ENCODE data around the gene GSTA4.
"Not testable (repeated sequence)": the region's sequence is repeated elsewhere in the genome, so short reads cannot be mapped to it uniquely, and the experiment has no call there.

The GSTA4 gene

GRCh38 chr6:52995089-52995912 lies at the start of gene GSTA4:
Gene GSTA4 (minus strand): TSS chr6:52995284. CDS start chr6:52994243, 1,041 bp downstream.
- in situ Hi-C loops (cut with MboI; ENCODE audit: low sequenced_read_pairs): loop anchor here (10.0 kb wide), 1 partner anchor 110 kb away; no protein-coding TSS in a partner anchor
- not testable (repeated sequence) for H3K27me3 ChIP-seq (ENCODE audit: low read depth); H3K9me3 ChIP-seq; H3K36me3 ChIP-seq (replicated peaks)
- peak; percentile 96 to 97 for DNase-seq (ENCODE audit: low spot score in 2 of 2)
- H3K4me1 ChIP-seq: peaks cover 17% of the 10 kb centered on the region
- peak within 1 kb of the TSS; percentile 52 for H3K4me3 ChIP-seq

DNA sequence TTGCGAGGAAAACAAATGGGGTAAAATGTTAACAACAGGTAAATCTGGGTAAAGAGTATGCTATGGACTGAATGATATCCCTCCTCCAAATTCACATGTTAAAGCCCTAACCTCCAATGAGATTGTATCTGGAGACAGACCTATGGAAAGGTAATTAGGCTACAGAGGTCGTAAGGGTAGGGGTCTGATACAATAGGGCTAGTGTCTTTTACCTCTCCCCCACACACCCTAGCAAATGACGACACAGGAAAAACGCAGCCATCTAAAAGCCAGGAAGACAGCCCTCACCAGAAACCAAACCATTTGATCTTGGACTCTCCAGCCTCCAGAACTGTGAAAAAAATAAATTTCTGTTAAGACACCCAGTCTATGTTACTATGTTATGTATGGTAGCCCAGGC lies 49.5 kb upstream of the GSTA4 start:
- Histone ChIP-seq H3K4me1 (peaks cover 26% of the 10 kb centered on the region), H3K4me3 (no peak overlapping the region), H3K9me3 (no peaks in the 10 kb centered on the region), H3K27me3 (ENCODE audit: low read depth) (no peaks in the 10 kb centered on the region), H3K36me3 (replicated peaks) (peaks cover 14% of the 10 kb centered on the region)
- in situ Hi-C loops (cut with MboI; ENCODE audit: low sequenced_read_pairs): no loop called here
- DNase-seq (ENCODE audit: low spot score in 2 of 2): no peak

GRCh38 chr6:53044071-53044470 lies 49.0 kb upstream of the GSTA4 start:
- Histone ChIP-seq H3K9me3 (no peaks in the 10 kb centered on the region), H3K27me3 (ENCODE audit: low read depth) (no peaks in the 10 kb centered on the region), H3K4me3 (no peak overlapping the region), H3K36me3 (replicated peaks) (peaks cover 18% of the 10 kb centered on the region), H3K4me1 (peaks cover 22% of the 10 kb centered on the region)
- no peak for DNase-seq (ENCODE audit: low spot score in 2 of 2)
- in situ Hi-C loops (cut with MboI; ENCODE audit: low sequenced_read_pairs): no loop called here

DNA sequence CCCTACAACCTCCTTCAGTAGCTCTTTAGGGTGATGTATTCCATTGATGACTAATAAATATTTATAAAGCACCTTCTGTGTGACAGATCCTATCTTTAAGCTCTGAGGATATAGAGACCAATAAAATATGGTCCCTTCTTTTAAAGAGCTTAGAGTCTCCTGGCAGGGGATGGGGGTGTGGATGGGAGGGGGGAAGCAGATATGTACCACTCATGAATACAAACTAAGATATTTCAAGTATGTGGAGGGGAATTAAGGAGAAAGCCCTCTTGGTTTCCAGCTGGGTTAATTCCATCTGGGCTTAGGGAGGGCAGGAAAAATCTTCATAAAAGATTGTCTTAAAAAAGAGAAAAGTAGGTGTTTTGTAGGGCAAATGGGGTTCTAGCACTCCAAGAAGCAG lies 48.5 kb upstream of the GSTA4 start:
- in situ Hi-C loops (cut with MboI; ENCODE audit: low sequenced_read_pairs): no loop called here
- no peaks in the 10 kb centered on the region for H3K27me3 ChIP-seq (ENCODE audit: low read depth)
- peaks cover 17% of the 10 kb centered on the region for H3K4me1 ChIP-seq
- no peak for DNase-seq (ENCODE audit: low spot score in 2 of 2)
- no peaks in the 10 kb centered on the region for H3K9me3 ChIP-seq
- peaks cover 19% of the 10 kb centered on the region for H3K36me3 ChIP-seq (replicated peaks)
- no peak overlapping the region for H3K4me3 ChIP-seq

DNA sequence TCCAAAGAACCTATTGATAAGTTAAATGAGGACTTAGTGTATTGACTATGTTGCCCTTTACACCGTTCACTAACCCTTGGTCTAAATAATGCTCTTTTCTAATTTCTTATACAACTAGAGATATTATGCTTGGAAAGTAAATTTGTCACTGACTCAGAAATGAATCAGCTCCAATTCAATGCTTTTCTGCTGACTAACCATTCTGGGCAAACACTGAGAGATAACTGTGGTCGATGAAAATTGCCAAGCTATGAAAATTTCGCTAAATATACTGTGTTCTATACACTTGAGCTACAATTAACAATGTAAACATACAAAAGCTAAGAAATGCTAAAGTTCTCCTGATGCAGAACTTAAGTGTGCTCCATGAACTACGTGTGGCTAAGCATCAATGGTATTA lies 47.0 kb upstream of the GSTA4 start:
- H3K9me3 ChIP-seq: no peaks in the 10 kb centered on the region
- H3K4me3 ChIP-seq: no peak overlapping the region
- H3K4me1 ChIP-seq: peaks cover 11% of the 10 kb centered on the region
- no peaks in the 10 kb centered on the region for H3K27me3 ChIP-seq (ENCODE audit: low read depth)
- peaks cover 21% of the 10 kb centered on the region for H3K36me3 ChIP-seq (replicated peaks)
- in situ Hi-C loops (cut with MboI; ENCODE audit: low sequenced_read_pairs): no loop called here
- no peak for DNase-seq (ENCODE audit: low spot score in 2 of 2)

GRCh38 chr6:53041356-53041755 lies 46.3 kb upstream of the GSTA4 start:
- DNase-seq (ENCODE audit: low spot score in 2 of 2): peak in 1 of 2 experiments; percentile 18
- Histone ChIP-seq H3K27me3 (ENCODE audit: low read depth) (no peaks in the 10 kb centered on the region), H3K36me3 (replicated peaks) (peaks cover 21% of the 10 kb centered on the region), H3K9me3 (no peaks in the 10 kb centered on the region), H3K4me3 (no peak overlapping the region), H3K4me1 (peaks cover 11% of the 10 kb centered on the region)
- in situ Hi-C loops (cut with MboI; ENCODE audit: low sequenced_read_pairs): no loop called here

GRCh38 chr6:53038596-53038995 lies 43.5 kb upstream of the GSTA4 start:
- Histone ChIP-seq H3K9me3 (no peaks in the 10 kb centered on the region), H3K4me1 (peaks cover 11% of the 10 kb centered on the region), H3K36me3 (replicated peaks) (peaks cover 21% of the 10 kb centered on the region), H3K27me3 (ENCODE audit: low read depth) (no peaks in the 10 kb centered on the region), H3K4me3 (no peak overlapping the region)
- DNase-seq (ENCODE audit: low spot score in 2 of 2): no peak
- in situ Hi-C loops (cut with MboI; ENCODE audit: low sequenced_read_pairs): no loop called here

GRCh38 chr6:53038141-53038540 lies 43.1 kb upstream of the GSTA4 start:
- in situ Hi-C loops (cut with MboI; ENCODE audit: low sequenced_read_pairs): no loop called here
- peaks cover 21% of the 10 kb centered on the region for H3K36me3 ChIP-seq (replicated peaks)
- H3K9me3 ChIP-seq: no peaks in the 10 kb centered on the region
- no peaks in the 10 kb centered on the region for H3K27me3 ChIP-seq (ENCODE audit: low read depth)
- no peak overlapping the region for H3K4me3 ChIP-seq
- DNase-seq (ENCODE audit: low spot score in 2 of 2): no peak
- peaks cover 11% of the 10 kb centered on the region for H3K4me1 ChIP-seq

DNA sequence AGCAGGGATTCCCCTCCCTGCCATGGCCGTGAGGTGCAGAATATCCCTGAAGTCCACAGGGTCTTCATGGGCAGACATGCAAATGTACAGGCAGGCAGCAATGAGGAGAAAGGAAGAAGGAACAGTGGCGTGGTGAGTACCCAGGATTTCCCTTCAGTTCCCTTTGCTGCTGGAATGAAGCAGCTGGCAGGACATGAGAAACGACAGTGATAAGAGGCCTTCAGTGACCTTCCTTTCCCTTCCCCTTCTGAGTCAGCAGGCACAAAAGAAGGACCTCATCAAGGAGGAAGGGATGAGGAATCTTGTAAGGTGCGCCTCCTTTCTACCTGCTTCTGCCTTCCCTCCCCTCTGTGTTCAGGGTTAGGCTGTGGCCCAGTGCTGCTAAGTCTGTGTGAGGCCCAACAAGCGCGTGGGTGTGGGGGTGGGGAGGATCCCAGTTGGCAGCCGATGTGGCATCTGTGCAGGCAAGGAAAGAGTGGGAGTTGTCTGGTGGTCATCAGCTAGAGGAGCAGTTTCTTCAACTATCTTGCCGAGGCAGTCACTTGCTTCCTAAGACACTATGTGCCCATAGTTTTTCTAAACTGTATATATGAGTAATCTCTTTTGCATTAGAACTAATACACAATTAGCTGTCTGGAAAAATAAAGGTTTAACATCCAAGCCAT lies 40.6 kb upstream of the GSTA4 start:
- no peaks in the 10 kb centered on the region for H3K27me3 ChIP-seq (ENCODE audit: low read depth)
- no peaks in the 10 kb centered on the region for H3K9me3 ChIP-seq
- H3K4me1 ChIP-seq: no peaks in the 10 kb centered on the region
- H3K4me3 ChIP-seq: no peak overlapping the region
- in situ Hi-C loops (cut with MboI; ENCODE audit: low sequenced_read_pairs): no loop called here
- DNase-seq (ENCODE audit: low spot score in 2 of 2): no peak
- peaks cover 16% of the 10 kb centered on the region for H3K36me3 ChIP-seq (replicated peaks)

DNA sequence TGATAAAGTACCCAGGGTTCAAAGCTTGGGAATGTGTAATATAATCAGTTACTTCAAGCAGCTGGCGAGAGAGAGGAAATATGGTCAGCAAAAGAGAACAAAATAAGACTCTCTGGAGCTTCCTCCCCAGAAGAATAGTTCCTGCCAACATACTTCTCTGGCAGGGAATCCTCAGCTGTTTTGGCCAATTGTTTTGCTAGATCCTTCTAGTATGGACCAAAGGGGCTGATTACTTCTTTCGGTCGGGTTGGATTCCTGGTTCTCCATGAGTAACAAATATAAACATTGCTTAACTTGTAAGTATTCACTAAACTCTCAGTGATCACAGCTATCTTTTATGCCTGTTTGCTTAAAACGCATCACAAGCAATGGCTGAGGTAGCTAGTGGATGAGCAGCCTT lies 38.7 kb upstream of the GSTA4 start:
- peaks cover 11% of the 10 kb centered on the region for H3K36me3 ChIP-seq (replicated peaks)
- DNase-seq (ENCODE audit: low spot score in 2 of 2): no peak
- H3K4me1 ChIP-seq: no peaks in the 10 kb centered on the region
- no peaks in the 10 kb centered on the region for H3K27me3 ChIP-seq (ENCODE audit: low read depth)
- in situ Hi-C loops (cut with MboI; ENCODE audit: low sequenced_read_pairs): no loop called here
- H3K4me3 ChIP-seq: no peak overlapping the region
- no peaks in the 10 kb centered on the region for H3K9me3 ChIP-seq

GRCh38 chr6:53032849-53033248 lies 37.8 kb upstream of the GSTA4 start:
- DNase-seq (ENCODE audit: low spot score in 2 of 2): no peak
- Histone ChIP-seq H3K4me1 (no peaks in the 10 kb centered on the region), H3K27me3 (ENCODE audit: low read depth) (no peaks in the 10 kb centered on the region), H3K36me3 (replicated peaks) (peaks cover 8% of the 10 kb centered on the region), H3K9me3 (no peaks in the 10 kb centered on the region), H3K4me3 (no peak overlapping the region)
- in situ Hi-C loops (cut with MboI; ENCODE audit: low sequenced_read_pairs): no loop called here

- in situ Hi-C loops (cut with MboI; ENCODE audit: low sequenced_read_pairs): no loop called here
- Histone ChIP-seq H3K4me1 (no peaks in the 10 kb centered on the region), H3K4me3 (no peak overlapping the region), H3K27me3 (ENCODE audit: low read depth) (no peaks in the 10 kb centered on the region), H3K36me3 (replicated peaks) (peaks cover 8% of the 10 kb centered on the region), H3K9me3 (no peaks in the 10 kb centered on the region)
- no peak for DNase-seq (ENCODE audit: low spot score in 2 of 2)
These were observed 36.2 kb upstream of the GSTA4 start for GRCh38 chr6:53031281-53031680.

DNA sequence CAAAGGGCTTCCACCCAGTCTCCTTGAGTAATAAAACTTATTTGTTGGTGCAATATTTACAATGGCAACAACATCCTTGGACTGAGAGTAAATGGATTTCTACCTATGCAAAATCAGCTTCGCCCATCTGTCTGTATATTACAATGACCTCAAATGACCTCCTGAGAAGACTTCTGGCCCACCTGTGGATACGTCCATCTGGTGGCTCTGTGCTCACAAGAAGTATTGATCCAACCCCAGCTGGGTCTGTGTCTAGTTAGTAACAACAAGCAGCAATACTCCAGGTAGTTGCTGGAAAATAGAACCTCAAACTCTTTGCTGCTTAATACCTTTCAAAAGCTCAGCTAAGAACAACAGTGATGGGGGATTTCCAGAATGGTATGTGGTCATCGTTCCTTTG lies 34.7 kb upstream of the GSTA4 start:
- Histone ChIP-seq H3K4me3 (no peak overlapping the region), H3K9me3 (no peaks in the 10 kb centered on the region), H3K4me1 (no peaks in the 10 kb centered on the region), H3K36me3 (replicated peaks) (peaks cover 8% of the 10 kb centered on the region), H3K27me3 (ENCODE audit: low read depth) (no peaks in the 10 kb centered on the region)
- in situ Hi-C loops (cut with MboI; ENCODE audit: low sequenced_read_pairs): no loop called here
- no peak for DNase-seq (ENCODE audit: low spot score in 2 of 2)

GRCh38 chr6:53029257-53029656 lies 34.2 kb upstream of the GSTA4 start:
- H3K9me3 ChIP-seq: no peaks in the 10 kb centered on the region
- H3K27me3 ChIP-seq (ENCODE audit: low read depth): no peaks in the 10 kb centered on the region
- peaks cover 10% of the 10 kb centered on the region for H3K36me3 ChIP-seq (replicated peaks)
- in situ Hi-C loops (cut with MboI; ENCODE audit: low sequenced_read_pairs): no loop called here
- H3K4me1 ChIP-seq: no peaks in the 10 kb centered on the region
- DNase-seq (ENCODE audit: low spot score in 2 of 2): no peak
- no peak overlapping the region for H3K4me3 ChIP-seq
